Measurements from ENCODE around the gene ADD1.
A peak's percentile ranks its signal among the peaks of the same experiment; 100 is the strongest.

Gene ADD1

DNA sequence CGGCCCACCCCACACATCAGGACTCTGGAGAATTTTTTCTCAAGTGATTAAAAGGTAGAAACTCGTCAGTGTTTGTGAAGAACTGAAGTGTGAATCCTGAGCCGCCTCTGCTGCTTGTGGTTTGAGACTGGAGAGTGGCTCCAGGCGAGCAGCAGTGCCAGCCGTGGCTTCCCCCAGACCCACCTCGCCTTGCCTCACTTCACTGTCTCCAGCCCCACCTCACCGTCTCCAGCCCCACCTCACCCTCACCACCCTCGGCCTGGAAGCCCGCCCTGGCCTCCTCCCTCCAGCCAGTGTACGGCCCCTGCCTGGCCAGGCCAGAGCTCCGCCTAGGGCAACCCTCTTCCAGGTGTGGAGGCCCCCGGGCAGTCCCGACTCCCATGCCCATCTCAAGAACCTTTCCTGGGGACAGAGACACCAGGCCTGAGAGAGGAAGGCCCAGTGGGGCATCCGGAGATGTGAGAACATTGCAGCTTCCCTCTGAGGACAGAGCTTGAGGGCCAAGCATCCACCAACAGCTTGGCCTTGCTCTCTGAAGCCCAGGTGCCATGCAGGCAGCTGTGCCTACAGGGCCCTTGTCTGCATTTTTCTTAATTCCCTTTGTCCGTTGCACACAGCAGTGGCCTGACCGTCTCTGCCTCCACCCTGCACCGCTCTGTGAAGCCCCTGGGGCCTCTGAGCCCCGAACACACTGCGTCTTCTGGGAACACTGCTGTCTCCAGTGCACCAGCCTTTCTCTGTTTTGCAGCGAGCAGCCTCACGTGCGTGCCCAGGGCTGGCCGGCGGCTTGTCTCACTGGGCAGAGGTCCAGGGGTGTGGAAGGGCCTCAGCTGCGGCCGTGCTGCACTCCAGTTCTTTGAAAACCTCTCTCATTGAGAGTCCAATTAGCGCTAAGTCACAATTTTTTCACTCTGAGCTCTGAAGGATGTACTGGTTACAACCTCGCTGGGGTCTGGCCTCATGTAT, 37.0 kb upstream of the ADD1 start:
- no peak for DNase-seq

DNA sequence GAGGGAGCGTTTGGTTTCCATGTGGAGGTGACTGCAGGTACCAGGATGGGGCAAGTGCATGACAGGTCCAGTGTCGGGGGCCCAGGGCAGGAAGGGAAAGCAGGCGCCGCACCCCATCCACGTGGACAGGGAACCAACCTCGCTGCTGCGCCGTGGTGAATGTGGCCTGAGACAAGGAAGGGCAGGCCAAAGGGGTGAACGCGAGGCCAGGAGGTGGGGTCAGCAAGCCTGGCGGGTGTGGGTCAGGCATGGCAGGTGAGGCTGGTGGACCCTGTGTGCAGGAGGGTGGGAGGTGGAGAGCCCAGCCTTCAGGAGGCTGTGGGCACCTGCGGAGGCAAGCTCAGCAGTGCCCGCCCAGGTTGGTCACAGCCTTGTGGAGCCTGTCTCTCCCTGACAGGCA, 36.1 kb upstream of the ADD1 start:
- DNase-seq = no peak

DNA sequence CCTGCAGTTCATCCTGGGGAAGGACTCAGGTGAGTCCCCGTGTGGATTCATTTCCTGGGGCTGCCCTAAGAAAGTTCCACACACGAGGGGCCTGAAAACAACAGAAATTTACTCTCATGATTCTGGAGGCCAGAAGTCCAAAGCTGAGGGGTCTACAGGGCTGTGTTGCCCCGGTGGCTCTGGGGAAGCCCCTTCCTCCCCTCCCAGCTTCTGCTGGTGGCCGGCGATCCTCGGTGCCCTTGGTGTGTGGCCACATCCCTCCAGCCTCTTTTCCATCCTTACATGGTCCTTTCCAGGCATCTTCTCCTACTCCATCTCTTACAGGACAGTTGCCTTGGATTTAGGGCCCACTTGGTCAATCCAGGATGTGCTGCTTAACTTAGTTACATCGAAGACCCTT, 35.6 kb upstream of the ADD1 start:
- DNase-seq = no peak

DNA sequence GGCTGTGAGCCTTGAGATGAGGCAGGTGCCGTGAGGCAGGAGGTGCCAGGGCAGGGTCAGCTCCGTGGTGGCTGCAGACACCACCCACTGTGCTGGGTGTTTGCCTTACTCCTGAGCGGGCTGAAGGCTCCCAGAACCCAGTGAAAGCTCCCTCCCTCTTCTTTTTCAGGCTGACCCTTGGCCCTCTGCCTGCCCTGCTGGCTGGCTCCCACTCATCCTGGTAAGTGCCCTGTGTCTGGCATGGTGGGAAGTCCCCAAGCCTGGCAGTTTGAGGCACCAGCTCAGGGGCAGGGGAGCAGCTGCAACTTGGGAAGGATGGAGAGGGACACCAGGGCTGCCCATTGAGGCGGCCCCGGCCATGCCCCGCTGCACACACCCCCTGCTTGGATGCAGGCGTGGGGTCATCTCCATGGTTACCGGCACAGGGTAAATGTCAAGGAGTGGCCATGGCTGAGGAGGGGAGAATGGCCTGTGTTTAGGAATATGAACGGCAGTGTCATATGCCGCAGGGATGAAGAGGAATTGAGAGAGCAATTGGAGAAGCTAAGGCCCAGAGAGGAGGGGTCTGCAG, 33.9 kb upstream of the ADD1 start:
- DNase-seq = no peak

DNA sequence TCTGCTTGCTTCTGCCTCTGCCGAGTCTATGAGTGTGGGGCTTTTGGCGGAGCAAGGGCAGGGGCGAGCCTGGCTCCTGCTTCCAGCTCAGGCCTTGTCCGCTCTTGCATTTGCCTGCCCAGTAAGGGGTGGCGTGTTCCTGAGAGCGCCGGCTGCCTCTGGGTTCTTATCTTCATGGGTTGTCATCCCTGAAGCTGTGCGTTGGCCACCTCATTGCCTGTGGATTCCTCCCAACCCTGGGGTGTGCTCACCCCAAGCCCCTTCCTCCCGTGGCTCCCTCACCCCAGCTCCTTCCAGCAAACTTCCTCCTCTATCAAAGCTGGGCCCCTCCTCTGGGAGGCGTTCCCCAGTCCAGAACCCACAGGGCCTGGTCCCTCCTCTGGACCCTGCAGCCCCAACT, 33.3 kb upstream of the ADD1 start:
- DNase-seq = no peak

DNA sequence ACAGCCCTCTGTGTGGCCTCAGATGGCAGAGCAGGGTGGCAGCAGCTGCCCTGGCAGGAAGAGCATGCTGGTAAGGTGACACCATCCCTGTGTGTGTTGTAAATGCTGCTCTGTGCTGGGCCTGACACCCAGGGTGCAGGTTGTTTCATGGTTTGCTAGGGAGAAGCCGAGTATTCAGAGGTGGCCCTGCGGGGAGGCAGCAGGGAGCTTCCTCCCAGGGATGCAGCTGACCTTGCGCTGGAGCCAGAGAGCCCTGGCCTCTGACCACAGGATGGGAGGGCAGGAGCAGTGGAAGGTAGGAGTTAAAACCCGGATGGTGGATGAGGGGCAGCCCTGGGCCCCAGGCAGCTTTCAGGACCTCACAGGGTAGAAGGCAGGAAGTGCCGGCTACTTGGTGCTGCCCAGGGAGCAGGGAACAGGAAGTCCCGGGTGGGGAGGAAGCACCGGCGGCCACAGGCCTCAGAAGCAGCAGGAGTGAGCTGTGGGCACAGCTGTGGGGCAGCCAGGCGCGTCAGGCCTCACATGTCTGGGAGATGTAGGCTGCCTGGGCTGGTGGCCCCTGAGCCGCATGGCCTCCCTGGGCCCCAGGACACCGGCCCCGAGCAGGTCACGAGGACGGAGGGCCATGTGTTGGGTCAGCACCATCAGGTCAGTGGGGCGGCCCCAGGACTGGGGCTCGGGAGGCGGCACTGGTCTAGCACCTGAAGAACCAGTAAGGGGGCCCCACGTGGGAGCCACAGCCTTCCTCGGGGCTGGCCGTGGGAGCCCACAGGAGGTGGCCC, 31.6 kb upstream of the ADD1 start:
- DNase-seq = peak; percentile 52

DNA sequence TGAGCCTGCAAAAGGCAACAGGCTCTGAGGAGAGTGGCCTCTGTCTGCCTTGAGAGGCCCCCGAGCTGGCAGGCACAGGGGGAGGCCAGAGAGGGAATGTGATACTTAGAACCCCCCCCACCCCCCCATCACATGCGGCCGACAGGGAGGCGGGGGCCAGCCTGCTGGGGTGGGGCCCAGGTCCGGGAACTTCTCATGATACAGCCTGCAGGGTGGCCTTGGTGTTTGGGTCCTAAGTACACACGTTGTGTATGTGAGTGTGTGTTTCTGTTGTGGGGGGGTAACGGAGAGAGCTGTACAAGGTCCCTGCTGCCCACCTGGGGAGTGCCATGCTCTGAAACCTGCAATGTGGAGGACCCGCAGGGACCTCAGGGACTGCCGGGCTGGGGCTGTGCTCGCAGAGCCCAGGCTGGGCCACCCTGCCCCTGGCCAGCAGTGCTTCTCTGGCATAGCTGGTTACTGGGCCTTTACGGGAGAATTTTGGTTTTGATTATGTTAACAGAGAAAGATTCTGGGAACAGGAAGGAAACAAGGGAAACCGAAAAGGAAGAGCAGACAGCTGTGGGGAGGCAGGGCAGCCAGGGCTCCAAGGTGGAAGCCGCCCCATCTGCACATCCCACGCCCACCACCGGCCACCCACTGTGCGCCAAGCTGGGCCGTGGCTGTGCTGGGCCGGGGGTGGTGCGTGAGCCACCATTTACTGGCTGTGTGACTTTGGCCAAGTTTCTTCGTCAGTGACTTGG, 30.9 kb upstream of the ADD1 start:
- DNase-seq = peak; percentile 37

DNA sequence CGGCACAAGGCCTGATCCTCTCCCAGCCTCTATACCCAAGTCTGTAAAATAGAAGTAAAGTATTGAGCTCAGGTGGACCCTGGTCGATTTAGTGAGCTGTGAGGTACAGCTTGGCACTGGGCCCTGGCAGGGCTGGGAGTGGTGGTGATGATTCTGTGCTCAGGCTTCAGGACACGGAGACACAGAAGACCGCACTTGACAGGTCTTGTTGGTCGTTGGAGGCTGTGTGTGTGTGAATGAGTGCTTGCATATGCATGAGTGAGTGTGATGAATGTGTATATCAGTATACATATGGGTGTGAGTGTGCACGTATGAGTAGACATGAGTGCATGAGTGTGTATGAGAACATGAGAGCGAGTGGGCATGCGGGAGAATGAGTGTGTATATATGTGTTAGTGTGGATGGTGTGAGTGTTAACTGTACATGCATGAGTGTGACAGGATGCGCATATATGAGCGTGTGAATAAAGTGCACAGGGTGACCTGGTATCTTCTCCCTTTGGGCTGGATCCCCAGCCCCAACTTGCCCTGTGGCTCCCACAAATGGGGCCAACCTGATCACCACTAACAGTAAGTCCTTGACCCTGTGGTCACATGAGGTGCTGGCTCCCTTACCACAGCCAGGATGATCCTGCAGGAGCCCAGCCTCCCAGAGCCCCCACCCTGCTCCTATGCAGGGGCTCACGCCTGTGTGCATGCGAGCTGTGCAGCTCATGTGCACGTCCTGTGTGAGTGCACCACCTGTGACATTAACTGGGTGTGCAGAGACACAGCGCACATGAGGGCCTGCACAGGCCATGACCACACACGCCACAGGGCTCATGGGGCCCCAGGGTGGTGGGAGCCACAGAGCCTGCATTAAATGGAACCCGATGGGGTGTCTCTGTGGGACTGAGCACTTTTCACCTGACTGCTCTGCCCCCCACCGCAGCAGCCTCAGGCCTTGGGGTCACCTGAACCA, 29.9 kb upstream of the ADD1 start:
- no peak for DNase-seq

DNA sequence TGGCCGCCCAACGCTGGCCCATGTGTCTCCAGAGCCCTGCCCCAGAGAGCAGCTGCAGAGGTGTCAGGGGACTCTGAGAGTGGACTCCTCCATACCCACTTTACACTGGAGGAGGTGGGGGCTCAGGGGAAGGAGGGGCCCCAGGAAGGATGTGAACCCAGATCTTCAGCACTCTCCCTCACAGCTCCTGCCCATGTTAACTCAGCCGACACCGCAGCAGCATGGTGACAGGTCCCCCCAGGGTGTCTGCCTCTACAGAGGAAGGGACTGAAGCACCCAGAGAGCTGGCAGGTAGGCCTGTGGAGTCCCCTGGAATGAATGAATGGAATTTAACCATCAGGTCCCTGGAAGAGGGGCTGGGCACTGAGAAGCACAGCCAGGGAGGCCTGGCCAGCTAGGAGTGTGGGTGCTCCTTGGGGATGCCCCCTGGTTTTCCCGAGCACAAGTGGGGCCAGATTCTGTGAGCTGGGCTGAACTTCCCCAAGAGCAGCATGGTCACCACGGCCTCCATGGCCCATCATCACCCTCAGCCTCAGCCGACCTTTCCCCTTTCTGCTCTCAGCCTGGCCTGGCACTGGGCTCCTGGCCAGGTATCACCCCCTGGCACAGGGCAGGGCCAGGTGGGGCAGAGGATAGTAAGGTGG, 28.9 kb upstream of the ADD1 start:
- no peak for DNase-seq

DNA sequence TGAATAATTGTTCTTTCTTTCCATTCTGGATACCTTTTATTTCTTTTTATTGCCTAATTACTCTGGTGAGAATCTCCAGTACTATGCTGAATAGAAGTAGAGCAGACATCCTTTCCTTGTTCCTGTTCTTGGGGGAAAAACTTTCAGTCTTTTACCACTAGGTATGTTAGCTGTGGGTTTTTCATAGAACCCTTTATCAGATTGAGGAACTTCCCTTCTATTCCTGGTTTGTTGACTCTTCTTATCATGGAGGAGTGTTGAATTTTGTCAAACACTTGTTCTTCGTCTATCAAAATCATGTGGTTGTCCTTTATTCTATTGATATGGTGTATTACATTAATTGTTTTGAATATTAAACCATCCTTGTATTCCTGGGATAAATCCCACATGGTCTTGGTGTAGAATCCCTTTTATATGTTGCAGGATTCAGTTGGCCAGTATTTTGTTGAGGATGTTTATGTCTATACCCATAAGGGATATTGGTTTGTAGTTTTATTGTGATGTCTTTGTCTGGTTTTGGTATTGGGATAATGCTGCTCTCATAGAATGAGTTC, 27.2 kb upstream of the ADD1 start:
- DNase-seq = no peak

DNA sequence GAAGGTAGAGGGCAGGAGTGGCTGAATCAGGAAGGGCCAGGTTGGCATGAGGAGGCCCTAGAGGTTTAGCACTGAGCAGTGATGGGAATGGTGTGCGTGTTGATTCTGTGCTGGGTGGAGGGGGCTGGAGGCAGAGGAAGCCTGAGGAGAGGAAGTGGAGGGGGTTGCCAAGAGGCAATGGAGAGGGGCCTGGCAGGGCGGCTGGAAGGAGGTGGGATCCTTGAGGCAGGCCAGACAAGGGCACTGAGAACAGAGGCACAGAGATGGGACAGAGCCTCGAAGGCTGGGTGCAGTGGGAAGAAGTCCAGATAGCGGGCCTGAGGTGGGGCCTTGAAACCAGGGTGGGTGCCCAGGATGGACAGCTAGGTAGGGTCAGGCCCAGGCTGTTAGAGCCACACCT, 26.5 kb upstream of the ADD1 start:
- no peak for DNase-seq

DNA sequence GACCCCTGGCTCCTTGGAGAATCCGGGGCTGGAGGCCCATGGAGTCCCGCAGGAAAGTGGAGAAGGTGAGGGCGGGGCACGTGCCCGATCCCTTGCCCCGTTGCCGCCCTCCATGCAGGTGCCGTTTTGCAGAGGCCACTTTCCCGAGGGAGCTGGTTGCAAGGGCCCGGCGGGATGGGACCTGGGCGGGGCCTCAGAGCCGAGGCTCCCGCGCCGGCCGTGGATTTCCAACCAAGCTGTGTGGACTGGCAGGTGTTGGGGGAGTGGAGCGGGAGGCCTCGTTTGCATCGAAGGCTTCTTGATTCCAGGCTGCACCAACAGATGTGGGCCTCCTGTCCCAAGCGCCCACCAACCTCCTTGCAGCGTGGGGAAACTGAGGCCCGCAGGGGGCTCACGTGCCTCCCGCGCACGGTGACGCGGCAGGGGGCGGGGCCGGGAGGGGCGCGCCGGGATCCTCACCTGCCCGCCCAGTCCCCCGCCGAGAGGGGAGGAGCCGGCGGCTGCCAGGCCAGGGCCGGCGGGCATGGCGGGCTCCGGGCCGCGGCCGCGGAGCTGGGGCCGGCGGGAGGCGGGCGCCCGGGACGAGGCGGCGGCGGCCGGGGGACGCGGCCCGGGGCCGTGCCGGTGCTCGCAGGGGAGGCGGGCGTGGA, 25.8 kb upstream of the ADD1 start:
- no peak for DNase-seq

DNA sequence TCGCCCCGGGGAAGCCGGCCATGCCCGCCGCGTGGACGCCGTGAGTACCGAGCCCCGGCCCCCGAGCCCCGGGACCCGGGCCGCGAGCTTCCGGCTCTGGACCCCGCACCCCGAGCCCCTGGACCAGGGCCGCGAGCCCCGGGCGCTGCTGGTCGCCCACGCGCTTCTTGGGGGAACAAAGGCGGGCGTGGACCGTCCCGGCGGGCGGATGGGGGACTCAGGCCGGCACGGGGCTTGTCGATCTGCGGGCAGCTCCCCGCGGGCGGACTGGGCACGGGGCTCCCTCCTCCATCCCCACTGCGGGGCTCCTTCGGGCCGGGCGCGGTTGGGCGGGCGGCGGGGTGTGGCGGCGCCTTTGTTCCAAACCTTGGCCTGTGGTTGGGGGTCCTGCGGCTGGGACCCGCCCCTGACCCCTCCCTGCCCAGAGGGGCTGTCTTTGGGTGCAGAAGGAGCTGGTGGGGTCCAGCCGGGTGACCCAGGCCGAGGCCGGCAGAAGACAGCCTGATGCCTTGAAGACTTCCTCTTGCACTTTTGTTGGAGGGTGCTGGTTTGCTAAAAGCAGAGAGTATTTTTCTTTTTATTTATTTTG, 25.2 kb upstream of the ADD1 start:
- no peak for DNase-seq

DNA sequence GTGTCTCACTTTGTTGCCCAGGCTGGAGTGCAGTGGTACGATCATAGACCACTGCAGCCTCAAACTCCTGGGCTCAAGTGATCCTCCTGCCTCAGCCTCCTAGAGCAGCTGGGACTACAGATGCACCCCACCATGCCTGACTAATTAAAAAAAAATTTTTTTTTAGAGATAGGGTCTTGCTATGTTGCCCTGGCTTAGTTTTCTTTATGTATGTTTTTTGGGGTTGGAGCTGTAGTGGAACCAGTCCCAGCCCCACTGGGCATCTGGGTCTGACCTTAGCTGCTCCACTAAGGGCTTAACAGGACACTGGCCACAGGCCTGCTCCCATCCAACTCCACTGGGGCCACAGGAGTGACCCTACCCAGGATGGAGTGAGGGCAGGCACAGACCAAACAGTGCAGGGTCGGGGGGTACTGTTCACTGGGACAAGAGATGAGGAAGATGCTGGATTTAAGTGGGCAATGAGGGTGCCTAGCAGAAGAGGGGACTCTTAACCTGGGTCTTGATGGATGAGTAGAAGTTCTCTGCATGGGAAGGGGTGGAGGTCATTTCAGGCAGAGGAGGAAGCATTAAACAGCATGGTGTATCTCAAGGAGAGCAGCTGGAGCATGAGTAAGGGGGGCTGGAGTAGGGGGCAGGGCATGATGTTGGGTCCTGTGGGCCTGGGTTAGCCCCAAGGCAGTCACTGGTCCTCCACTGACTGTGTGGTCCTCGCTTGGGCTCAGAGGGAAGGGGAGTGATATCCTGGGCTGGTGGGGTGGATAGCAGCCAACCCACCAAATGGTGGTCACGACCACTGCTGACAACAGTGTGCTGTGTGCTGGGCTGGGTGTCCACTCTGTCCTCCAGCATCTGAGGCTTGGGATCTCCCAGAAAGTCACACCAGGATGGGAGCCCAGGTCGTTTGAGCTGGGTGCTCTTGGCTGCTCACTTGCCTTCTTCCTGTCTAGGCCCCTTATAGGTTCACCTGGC, 24.1 kb upstream of the ADD1 start:
- no peak for DNase-seq

DNA sequence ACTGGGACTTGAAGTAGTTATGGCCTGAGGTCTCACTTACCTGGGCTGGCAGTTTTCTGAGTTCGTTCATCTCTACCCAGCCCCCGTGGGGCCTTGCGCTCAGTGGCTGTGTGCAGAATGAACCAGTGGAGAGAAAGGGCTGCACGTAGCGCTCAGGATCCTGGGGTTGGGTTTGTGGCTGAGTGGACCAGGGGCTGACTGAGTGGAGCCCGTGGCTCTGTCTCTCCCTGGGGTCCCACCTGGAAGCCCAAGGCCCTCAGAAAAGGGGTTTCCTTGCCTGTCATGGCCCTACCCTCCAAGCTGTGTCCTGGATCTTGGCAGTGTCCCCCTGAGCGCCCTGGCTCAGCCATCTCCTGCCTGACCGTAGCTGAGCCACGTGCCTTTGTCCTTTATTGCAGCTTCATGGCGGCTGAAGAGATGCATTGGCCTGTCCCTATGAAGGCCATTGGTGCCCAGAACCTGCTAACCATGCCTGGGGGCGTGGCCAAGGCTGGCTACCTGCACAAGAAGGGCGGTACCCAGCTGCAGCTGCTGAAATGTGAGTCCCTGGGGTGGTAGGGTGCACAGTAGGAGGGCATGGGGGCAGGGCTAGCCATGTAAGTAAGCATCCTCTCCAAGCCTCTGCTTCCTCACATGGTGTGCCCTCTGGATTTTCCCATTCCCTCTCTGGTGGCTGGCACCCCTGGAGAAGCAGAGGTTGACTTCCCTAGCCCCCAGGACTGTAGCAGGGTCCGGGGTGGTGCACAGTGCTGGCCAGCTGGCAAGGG, 23.2 kb upstream of the ADD1 start:
- no peak for DNase-seq

DNA sequence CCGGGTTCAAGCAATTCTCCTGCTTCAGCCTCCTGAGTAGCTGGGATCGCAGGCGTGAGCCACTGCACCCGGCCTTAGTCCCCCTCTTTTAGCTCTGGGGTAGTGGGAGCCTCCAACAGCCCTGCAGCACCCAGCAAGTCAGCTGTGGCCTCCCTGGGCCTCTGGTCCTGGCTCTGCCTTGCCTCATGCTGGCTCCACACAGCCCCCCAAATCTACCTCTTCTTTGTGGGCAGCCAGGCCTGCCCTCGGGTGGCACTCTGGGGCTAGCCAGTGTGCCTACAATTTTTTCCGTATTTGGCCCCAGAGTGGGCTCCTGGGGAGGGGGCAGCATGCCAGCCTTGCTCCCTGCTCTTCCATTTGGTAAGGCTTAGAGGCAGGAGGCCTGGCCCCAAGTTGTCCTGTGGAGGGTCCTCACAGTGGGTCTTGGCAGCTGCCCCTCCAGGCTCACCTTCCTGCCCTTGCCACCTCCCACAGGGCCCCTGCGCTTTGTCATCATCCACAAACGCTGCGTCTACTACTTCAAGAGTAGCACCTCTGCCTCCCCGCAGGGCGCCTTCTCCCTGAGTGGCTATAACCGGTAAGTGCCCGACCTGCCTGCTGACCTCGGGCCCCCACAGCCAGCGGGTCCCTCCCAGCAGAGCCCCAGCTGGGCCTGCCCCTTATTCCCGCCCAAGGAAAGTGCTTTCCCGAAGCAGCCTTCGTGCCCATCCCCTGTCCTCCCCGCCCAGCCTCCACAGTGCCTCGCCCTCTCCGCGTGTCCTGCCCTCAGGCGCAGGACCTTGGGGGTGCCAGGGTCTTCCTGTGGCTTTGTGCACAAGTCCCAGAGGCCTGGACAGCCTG, 21.0 kb upstream of the ADD1 start:
- no peak for DNase-seq

DNA sequence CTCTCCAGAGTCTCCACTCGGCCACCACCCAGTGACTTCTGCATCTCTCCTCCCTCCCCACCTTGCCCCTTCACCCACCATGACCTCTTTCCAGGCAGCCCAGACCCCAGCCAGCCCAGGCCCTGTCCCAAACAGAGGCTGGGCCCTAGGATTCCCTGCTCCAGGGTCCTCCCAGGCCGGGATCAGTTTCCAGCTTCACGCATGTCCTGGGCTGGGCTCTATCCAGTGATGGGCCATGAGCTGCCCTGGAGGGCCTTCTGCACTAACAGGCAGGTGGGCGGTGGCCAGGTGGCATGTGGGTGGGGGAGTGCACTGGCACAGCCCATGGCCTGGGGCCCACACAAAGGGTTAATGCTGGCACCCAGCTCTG, 20.4 kb upstream of the ADD1 start:
- DNase-seq = no peak

Measured in activated naive CD4-positive, alpha-beta T cell treated with anti-CD3 and anti-CD28 coated beads, Interleukin-2, amount 50 U/mL, for 16 hours (primary cell).